Stimulated activated naive CD8-positive, alpha-beta T cell treated with anti-CD3 and anti-CD28 coated beads, Interleukin-15, amount 100 ng/mL, for 72 hours (primary cell): ENCODE results near the gene INHBC.

Experiments used
- ATAC-seq: fragments of 150-1000 bp; cut with Tn5 transposase; 2 replicates; pipeline ENCODE4 v1.10.0; 2021; ENCODE audit warnings: mild to moderate bottlenecking, moderate library complexity
- DNase-seq, 2 donors: peaks; one replicate each; pipeline ENCODE4 v3.0.0; 2021 to 2022
- H3K27ac Mint-ChIP-seq, 2 donors: one replicate each; pipeline ENCODE4 v1.8.0; 2022; ENCODE audit warnings: mild to moderate bottlenecking in 2 of 2, mixed read lengths in 2 of 2, moderate library complexity in 2 of 2
- H3K27me3 Mint-ChIP-seq: one replicate; pipeline ENCODE4 v1.8.0; 2022; ENCODE audit warnings: mixed read lengths
- H3K4me1 Mint-ChIP-seq: one replicate; pipeline ENCODE4 v1.8.0; 2022; ENCODE audit warnings: mild to moderate bottlenecking, mixed read lengths
- H3K4me3 Mint-ChIP-seq, 2 donors: one replicate each; pipeline ENCODE4 v1.8.0; 2022; ENCODE audit warnings: mild to moderate bottlenecking in 2 of 2, mixed read lengths in 2 of 2, moderate library complexity in 1 of 2
- H3K9me3 Mint-ChIP-seq, 2 donors: one replicate each; pipeline ENCODE4 v1.8.0; 2022; ENCODE audit warnings: mixed read lengths in 2 of 2

Gene INHBC

GRCh38 chr12:57456145-57456700 lies 21.6 kb downstream of the INHBC start:
- ATAC-seq: peak; percentile 57

GRCh38 chr12:57456737-57457490 lies 22.3 kb downstream of the INHBC start:
- DNase-seq (no peak), ATAC-seq (no peak)
- peak overlapping the region; percentile 19 to 59 for H3K27ac Mint-ChIP-seq
- H3K27me3 Mint-ChIP-seq: peaks cover 14% of the 10 kb centered on the region
- H3K4me1 Mint-ChIP-seq: peaks cover 87% of the 10 kb centered on the region
- no peaks in the 10 kb centered on the region for H3K9me3 Mint-ChIP-seq
- H3K4me3 Mint-ChIP-seq: peak overlapping the region; percentile 88 to 97

More at GRCh38 chr12:57456145-57456700, 21.6 kb downstream of the INHBC start:
- peak; percentile 69 to 77 for DNase-seq
- H3K27ac Mint-ChIP-seq: peak overlapping the region; percentile 36 to 97
- peaks cover 13% of the 10 kb centered on the region for H3K27me3 Mint-ChIP-seq
- peaks cover 81% of the 10 kb centered on the region for H3K4me1 Mint-ChIP-seq
- H3K4me3 Mint-ChIP-seq: peak overlapping the region; percentile 88 to 97
- H3K9me3 Mint-ChIP-seq: no peaks in the 10 kb centered on the region

GRCh38 chr12:57458665-57459054 lies 24.1 kb downstream of the INHBC start:
- H3K4me1 Mint-ChIP-seq: peaks cover 91% of the 10 kb centered on the region

GRCh38 chr12:57459055-57459749 lies 24.6 kb downstream of the INHBC start:
- Mint-ChIP-seq H3K4me3 (peak overlapping the region; percentile 90 to 95), H3K4me1 (peaks cover 96% of the 10 kb centered on the region), H3K27me3 (peaks cover 14% of the 10 kb centered on the region), H3K27ac (peak overlapping the region; percentile 89 to 98), H3K9me3 (no peaks in the 10 kb centered on the region)
- ATAC-seq: peak; percentile 74
- peak; percentile 96 to 97 for DNase-seq

More at GRCh38 chr12:57458665-57459054, 24.1 kb downstream of the INHBC start:
- Mint-ChIP-seq H3K27me3 (peaks cover 14% of the 10 kb centered on the region), H3K9me3 (no peaks in the 10 kb centered on the region), H3K4me3 (peak overlapping the region; percentile 90 to 95), H3K27ac (peak overlapping the region; percentile 89 to 98)
- ATAC-seq (no peak), DNase-seq (no peak)

- peak within 1 kb of the TSS; percentile 90 to 95 for H3K4me3 Mint-ChIP-seq
- peaks cover 97% of the 10 kb centered on the region for H3K4me1 Mint-ChIP-seq
- DNase-seq (no peak), ATAC-seq (no peak)
- H3K9me3 Mint-ChIP-seq: no peaks in the 10 kb centered on the region
- peak within 1 kb of the TSS; percentile 89 to 98 for H3K27ac Mint-ChIP-seq
- H3K27me3 Mint-ChIP-seq: peaks cover 14% of the 10 kb centered on the region
These were observed 25.3 kb downstream of the INHBC start, which contains the start of gene GLI1 for GRCh38 chr12:57459750-57460467. GLI1 (plus strand) TSS chr12:57459785; CDS start chr12:57463692, 3,907 bp downstream.

- H3K4me3 Mint-ChIP-seq: peak overlapping the region; percentile 81 to 90
- peaks cover 14% of the 10 kb centered on the region for H3K27me3 Mint-ChIP-seq
- H3K9me3 Mint-ChIP-seq: no peaks in the 10 kb centered on the region
- H3K4me1 Mint-ChIP-seq: peaks cover 98% of the 10 kb centered on the region
- DNase-seq: no peak
- no peak overlapping the region for H3K27ac Mint-ChIP-seq
- no peak for ATAC-seq
These were observed 25.8 kb downstream of the INHBC start for GRCh38 chr12:57460468-57460784.

- Mint-ChIP-seq H3K27ac (no peak overlapping the region), H3K9me3 (no peaks in the 10 kb centered on the region)
These were observed 26.3 kb downstream of the INHBC start for GRCh38 chr12:57460841-57461275.

GRCh38 chr12:57461276-57461916 lies 26.8 kb downstream of the INHBC start:
- Mint-ChIP-seq H3K4me3 (peak overlapping the region; percentile 81 to 86), H3K9me3 (no peaks in the 10 kb centered on the region), H3K27ac (no peak overlapping the region), H3K4me1 (peaks cover 94% of the 10 kb centered on the region), H3K27me3 (peaks cover 14% of the 10 kb centered on the region)
- ATAC-seq (no peak), DNase-seq (peak in 1 of 2 donors; percentile 49)

More at GRCh38 chr12:57460841-57461275, 26.3 kb downstream of the INHBC start:
- no peak for ATAC-seq
- Mint-ChIP-seq H3K4me3 (peak overlapping the region; percentile 81 to 86), H3K4me1 (peaks cover 98% of the 10 kb centered on the region), H3K27me3 (peaks cover 14% of the 10 kb centered on the region)
- DNase-seq: no peak

GRCh38 chr12:57461917-57462250 lies 27.3 kb downstream of the INHBC start:
- DNase-seq (no peak), ATAC-seq (no peak)
- Mint-ChIP-seq H3K27ac (no peak overlapping the region), H3K27me3 (peaks cover 14% of the 10 kb centered on the region), H3K9me3 (no peaks in the 10 kb centered on the region), H3K4me1 (peaks cover 89% of the 10 kb centered on the region), H3K4me3 (peak overlapping the region; percentile 81 to 86)

GRCh38 chr12:57462251-57462911 lies 27.8 kb downstream of the INHBC start:
- no peaks in the 10 kb centered on the region for H3K9me3 Mint-ChIP-seq
- H3K27me3 Mint-ChIP-seq: peaks cover 14% of the 10 kb centered on the region
- peak overlapping the region; percentile 81 to 86 for H3K4me3 Mint-ChIP-seq
- ATAC-seq (peak; percentile 82), DNase-seq (peak; percentile 92 to 93)
- peak overlapping the region; percentile 13 to 48 for H3K27ac Mint-ChIP-seq
- peaks cover 84% of the 10 kb centered on the region for H3K4me1 Mint-ChIP-seq

- ATAC-seq: no peak
- Mint-ChIP-seq H3K4me1 (peaks cover 79% of the 10 kb centered on the region), H3K27ac (peak overlapping the region in 1 of 2 donors; percentile 48), H3K27me3 (peaks cover 14% of the 10 kb centered on the region), H3K9me3 (no peaks in the 10 kb centered on the region), H3K4me3 (peak overlapping the region in 1 of 2 donors; percentile 81)
- DNase-seq: no peak
These were observed 28.3 kb downstream of the INHBC start for GRCh38 chr12:57462912-57463253.

- peak overlapping the region in 1 of 2 donors; percentile 77 for H3K27ac Mint-ChIP-seq
- H3K4me3 Mint-ChIP-seq: peak overlapping the region in 1 of 2 donors; percentile 4
- H3K9me3 Mint-ChIP-seq: no peaks in the 10 kb centered on the region
- H3K27me3 Mint-ChIP-seq: peaks cover 14% of the 10 kb centered on the region
- DNase-seq (no peak), ATAC-seq (no peak)
- H3K4me1 Mint-ChIP-seq: peaks cover 62% of the 10 kb centered on the region
These were observed 30.0 kb downstream of the INHBC start for GRCh38 chr12:57464569-57464968.

GRCh38 chr12:57465030-57465746 lies 30.6 kb downstream of the INHBC start:
- Mint-ChIP-seq H3K4me3 (no peak overlapping the region), H3K27ac (no peak overlapping the region), H3K4me1 (peaks cover 58% of the 10 kb centered on the region), H3K9me3 (no peaks in the 10 kb centered on the region), H3K27me3 (peaks cover 12% of the 10 kb centered on the region)
- no peak for ATAC-seq
- DNase-seq: no peak
